ENCODE measurements around the gene PRICKLE2.

DNA sequence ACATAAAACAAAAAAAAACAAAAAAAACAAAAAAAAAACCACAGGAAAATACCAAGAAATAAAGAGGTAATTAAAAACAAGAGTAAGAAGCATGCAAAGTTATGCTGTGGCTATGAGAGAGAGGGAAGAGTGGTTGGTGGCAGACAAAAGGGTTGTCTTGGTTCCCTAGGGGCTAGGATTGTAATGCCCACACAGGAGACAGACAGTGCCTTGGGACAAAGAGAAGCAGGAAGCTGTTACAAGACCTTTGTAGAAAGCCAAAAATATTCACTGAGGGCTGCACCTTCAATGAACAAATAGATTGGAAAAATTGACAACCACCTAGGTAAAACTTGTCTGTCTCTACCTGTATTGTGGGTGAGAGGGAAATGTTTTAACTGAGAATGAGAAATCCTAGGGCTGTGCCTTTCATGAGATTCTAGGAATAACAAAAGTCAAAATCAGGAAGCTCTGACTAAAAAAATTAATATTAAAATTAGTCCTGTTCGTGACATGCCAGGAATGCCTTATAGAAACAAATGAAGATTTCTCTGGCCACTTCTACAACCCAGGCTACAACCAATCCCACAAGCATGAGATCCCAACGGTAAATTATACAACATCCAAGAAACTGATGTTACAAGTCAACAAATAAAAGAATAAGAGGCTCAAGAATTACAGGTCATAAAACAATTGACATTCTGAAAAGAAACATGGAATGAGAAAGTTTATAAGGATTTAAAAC lies 45.0 kb upstream of the PRICKLE2 start:
- TF ChIP-seq, protein P1, sequence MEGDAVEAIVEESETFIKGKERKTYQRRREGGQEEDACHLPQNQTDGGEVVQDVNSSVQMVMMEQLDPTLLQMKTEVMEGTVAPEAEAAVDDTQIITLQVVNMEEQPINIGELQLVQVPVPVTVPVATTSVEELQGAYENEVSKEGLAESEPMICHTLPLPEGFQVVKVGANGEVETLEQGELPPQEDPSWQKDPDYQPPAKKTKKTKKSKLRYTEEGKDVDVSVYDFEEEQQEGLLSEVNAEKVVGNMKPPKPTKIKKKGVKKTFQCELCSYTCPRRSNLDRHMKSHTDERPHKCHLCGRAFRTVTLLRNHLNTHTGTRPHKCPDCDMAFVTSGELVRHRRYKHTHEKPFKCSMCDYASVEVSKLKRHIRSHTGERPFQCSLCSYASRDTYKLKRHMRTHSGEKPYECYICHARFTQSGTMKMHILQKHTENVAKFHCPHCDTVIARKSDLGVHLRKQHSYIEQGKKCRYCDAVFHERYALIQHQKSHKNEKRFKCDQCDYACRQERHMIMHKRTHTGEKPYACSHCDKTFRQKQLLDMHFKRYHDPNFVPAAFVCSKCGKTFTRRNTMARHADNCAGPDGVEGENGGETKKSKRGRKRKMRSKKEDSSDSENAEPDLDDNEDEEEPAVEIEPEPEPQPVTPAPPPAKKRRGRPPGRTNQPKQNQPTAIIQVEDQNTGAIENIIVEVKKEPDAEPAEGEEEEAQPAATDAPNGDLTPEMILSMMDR (optimal IDR thresholded peaks at IDR 0.05 in 1 of 3, IDR thresholded peaks at IDR 0.05 in 1 of 3, conservative IDR thresholded peaks at IDR 0.05 in 1 of 3; ENCODE audit: extremely low read depth in 1 of 3, insufficient read depth in 2 of 3, low read length in 3 of 3): no peak
- no peak for TF ChIP-seq EZH2 (IDR thresholded peaks at IDR 0.05; ENCODE audit: low read length)
